SHP77 treated with DMSO at 0.1 percent for 48 hours (cell line): ENCODE data around the gene DEFB125.
"Not testable (repeated sequence)": the region's sequence is repeated elsewhere in the genome, so short reads cannot be mapped to it uniquely, and the experiment has no call there.

Experiments used
- DNase-seq: peaks from one replicate; lab custom pipeline; 2025; lab: John Stamatoyannopoulos, UW

The DEFB125 gene, protein sequence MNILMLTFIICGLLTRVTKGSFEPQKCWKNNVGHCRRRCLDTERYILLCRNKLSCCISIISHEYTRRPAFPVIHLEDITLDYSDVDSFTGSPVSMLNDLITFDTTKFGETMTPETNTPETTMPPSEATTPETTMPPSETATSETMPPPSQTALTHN

DNA sequence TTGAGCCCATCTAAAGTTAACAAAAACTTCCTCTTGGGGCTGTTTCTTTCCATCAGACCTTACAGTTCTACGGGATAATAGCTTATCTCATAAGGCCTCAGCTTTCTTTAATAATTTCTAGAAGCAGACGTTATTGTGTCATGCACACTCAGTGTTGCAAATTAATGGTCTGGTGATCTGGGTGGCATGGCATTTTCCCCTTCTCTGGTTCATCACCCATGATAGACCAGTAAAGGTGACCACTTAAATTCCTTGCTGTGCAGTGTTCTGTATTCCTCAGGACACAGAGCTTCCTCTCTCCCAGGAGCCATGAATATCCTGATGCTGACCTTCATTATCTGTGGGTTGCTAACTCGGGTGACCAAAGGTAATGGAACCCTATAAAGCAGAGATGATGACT is at the start of gene DEFB125:
Gene DEFB125 (plus strand): TSS at position 272 of the 400 bp plus-strand sequence. CDS start 38 bp downstream, at position 310.
- no peak for DNase-seq

GRCh38 chr20:60035-60918 is 27.2 kb upstream of the DEFB125 start:
- no peak for DNase-seq

DNA sequence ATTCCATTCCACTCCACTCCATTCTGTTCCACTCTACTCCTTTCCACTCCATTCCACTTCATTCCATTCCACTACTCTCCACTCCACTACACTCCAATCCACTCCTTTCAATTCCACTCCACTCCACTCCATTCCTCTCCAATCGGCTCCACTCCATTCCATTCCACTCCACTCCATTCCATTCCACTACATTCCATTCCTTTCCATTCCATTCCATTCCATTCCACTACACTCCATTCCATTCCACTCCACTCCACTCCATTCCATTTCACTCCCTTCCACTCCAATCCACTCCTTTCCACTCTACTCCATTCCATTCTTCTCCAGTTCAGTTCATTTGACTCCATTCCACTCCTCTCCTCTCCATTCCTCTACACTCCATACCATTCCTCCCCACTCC is 26.2 kb upstream of the DEFB125 start:
- DNase-seq, result no peak

GRCh38 chr20:61757-62156 is 25.7 kb upstream of the DEFB125 start:
- DNase-seq, result no peak

DNA sequence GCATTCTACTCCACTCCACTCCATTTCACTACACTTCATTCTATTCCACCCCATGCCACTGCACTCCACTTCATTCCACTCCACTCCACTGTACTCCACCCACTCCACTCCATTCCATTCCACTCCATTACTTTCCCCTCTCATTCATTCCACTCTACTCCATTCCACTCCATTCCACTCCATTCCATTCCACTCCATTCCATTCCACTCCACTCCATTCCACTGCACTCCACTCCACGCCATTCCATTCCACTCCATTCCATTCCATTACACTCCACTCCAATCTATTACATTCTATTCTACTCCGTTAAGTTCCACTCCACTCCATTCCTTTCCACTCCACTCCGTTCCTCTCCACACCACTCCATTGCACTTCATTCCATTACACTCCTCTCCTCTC is 25.0 kb upstream of the DEFB125 start:
- DNase-seq, result no peak

- no peak for DNase-seq
These were observed 23.4 kb upstream of the DEFB125 start for GRCh38 chr20:64026-64603.

GRCh38 chr20:64766-65322 is 22.6 kb upstream of the DEFB125 start:
- DNase-seq, result no peak

GRCh38 chr20:77231-77630 is 10.2 kb upstream of the DEFB125 start:
- DNase-seq, result no peak

DNA sequence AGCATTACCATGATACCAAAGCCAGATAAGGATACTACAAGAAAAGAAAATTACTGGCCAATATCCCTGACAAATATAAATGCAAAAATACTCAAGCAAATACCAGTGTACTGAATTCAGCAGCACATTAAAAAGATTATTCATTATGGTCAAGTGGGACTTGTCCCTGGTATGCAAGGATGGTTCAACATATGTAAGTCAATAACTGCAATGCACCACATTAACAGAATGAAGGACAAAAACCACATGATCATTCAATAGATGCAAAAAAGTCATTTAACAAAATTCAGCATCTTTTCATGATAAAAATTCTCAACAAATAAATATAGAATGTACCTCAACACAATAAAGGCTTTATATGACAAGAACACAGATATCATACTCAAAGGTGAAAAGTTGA is 9.1 kb upstream of the DEFB125 start:
- DNase-seq, result no peak

DNA sequence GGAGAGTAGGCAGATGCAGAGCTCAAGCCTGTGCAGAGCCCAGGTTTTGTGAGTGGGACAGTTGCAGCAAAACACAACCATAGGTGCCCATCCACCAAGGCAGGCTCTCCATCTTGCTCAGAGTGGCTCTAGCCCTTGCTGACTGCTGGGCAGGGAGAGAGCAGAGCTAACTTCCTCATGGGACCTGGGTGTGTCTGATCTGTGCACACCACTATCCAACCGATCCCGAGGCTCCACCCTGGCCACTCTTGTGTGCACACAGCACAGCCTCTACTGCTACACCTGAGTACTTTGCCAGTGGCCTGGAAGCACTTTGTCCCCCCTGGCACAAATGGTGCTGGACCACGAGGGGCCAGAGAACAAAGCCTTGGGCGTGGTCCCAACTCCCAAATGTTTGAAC is 7.9 kb upstream of the DEFB125 start:
- DNase-seq, result no peak

GRCh38 chr20:90651-91050 is 3.2 kb downstream of the DEFB125 start:
- DNase-seq, result no peak

- DNase-seq, result no peak
These were observed 6.2 kb downstream of the DEFB125 start for GRCh38 chr20:93641-94040.

DNA sequence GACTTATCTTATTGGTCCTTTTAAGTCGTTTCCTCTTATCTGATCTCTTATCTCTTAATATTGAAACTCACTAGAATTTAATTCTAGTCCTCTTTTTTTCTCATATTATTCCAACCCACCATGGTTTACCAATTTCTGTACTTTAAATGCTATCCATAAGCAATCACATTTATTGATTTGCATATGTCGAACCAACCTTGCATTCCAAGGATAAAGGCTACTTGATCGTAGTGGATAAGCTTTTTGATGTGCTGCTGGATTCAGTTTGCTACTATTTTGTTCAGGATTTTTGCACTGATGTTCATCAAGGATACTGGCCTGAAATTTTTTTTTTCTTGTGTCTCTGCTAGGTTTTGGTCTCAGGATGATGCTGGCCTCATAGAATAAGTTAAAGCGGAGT is 7.7 kb downstream of the DEFB125 start:
- no peak for DNase-seq

DNA sequence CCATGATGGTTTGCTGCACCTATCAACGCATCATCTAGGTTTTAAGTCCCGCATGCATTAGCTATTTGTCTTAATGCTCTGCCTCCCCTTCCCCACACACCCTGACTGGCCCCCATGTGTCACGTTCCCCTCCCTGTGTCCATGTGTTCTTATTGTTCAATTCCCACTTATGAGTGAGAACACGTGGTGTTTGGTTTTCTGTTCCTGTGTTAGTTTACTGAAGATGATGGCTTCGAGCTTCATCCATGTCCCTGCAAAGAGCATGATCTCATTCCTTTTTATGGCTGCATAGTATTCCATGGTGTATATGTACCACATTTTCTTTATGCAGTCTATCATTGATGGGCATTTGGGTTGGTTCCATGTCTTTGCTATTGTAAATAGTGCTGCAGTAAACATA is 10.2 kb downstream of the DEFB125 start:
- DNase-seq, result not testable (repeated sequence)

DNA sequence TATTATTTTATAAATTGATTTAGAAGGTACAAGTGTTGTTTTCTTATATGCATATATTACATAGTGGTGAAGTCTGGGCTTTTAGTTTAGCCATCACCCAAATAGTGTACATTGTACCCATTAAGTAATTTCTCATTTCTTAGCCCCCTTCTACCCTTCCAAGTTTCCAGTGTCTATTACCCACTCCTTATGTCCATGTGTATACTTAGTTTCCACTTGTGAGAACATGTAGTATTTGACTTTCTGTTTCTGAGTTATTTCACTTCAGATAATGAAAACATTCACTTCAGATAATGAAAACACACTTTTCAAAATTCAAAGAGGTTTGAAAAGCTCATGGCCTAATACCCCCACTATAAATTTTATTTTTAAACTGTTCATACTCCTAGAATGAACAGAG is 14.5 kb downstream of the DEFB125 start:
- DNase-seq, result no peak

DNA sequence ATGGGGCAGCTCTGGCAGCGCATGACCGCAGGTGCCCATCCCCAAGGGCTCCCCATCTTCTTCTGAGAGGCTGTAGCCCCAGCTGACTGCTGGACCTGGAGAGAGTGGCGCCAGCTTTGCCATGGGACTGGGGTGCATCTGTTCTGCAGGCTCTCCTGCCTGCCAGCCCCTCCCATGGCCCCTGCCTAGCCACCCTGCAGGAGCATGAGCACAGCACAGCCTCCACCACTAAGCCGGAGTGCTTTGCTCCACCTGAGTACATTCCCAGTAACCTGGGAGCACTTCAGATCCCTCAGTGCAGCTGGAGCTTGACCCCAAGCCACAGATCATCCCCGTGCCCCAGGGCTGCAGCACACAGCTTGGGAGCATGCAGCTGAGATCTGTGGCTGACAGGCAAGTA is 16.0 kb downstream of the DEFB125 start:
- DNase-seq, result no peak

DNA sequence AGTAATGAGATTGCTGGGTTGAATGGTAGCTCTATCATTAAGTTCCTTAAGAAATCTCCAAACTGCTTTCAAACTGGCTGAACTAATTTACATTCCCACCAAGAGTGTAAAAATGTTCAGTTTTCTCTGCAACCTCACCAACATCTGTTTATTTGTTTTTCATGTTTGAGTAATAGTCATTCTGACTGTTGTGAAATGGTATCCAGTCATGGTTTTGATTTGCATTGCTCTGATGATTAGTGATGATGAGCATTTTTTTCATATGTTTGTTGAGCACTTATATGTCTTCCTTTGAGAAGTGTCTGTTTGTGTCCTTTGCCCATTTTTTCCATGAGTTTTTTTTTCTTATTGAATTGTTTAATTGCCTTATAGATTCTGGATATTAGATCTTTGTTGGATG is 24.9 kb downstream of the DEFB125 start:
- no peak for DNase-seq

- DNase-seq, result no peak
These were observed 30.0 kb downstream of the DEFB125 start for GRCh38 chr20:117518-117917.

DNA sequence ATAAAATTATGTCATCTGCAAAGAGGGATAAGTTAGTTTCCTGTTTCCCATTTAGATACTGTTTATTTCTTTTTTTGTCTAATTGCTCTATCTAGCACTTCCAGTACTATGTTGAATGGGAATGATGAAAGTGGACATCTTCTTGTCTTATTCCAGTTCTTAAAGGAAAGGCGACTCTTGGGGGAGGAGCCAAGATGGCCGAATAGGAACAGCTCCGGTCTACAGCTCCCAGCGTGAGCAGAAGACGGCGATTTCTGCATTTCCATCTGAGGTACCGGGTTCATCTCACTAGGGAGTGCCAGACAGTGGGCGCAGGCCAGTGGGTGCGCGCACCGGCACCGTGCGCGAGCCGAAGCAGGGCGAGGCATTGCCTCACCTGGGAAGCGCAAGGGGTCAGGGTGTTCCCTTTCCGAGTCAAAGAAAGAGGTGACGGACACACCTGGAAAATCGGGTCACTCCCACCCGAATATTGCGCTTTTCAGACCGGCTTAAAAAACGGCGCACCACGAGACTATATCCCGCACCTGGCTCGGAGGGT is 42.4 kb downstream of the DEFB125 start:
- not testable (repeated sequence) for DNase-seq

DNA sequence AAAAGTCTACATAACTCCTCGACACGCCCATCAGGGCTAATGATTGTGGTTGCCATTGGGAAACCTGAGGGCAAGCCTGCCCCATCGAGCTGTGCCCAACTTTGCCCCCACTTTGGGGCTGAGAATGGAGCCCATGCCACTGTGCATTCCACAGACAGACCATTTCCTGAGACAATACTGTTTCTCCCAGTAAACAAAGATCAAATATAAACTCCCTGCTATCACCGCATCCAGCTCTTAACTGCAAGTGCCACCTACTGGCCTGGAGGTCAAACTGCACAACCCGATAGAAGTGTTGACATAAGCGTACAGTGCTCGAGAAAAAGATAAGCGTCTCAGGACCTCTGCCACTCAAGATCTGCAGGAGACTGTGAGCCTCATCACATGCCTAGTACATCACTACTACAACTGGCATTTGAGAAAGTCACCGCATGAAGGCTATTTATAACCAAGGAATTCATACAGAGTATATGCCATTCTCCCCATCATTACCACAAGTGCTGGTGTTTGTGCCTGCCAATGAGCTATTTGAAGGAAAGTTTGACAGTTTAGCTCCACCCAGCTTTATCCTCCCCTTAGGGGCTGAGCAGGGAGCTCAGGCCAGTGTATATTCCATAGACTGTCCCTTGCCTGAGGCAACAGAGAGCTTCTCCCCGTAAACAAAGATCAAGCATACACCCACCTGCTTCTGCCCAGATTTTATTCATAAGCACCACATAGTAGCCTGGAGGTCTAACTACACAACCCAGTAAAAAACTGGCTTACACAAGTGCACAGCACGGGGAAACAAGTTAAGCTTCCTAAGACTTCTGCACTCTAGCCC is 50.4 kb downstream of the DEFB125 start:
- peak; percentile 14 for DNase-seq

- no peak for DNase-seq
These were observed 54.8 kb downstream of the DEFB125 start, which contains the start of gene DEFB126 for GRCh38 chr20:142290-142689. Gene DEFB126 (plus strand): TSS chr20:142590. CDS start chr20:142629, 39 bp downstream.

DNA sequence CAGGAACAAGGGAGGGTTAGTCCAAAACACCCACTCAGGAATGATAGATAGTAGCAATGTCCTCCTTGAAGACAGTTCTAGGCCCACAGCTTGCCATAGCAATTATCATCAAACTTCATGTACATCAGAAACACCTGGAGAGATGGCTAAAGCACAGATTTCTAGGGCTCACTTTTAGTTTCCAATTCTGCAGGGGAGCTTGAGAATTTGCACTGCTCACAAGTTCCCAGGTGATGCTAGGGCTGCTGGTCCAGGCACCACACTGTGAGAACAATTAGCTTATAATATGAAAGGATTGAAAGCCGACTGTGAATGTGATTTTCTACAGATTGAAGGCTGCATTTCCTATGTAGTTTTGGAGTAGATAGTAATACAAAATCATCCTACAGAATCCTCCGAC is 58.4 kb downstream of the DEFB125 start:
- no peak for DNase-seq
